ENCODE measurements around the gene SLC25A4.
A peak's percentile ranks its signal among the peaks of the same experiment; 100 is the strongest.
"Not testable (repeated sequence)": the region's sequence is repeated elsewhere in the genome, so short reads cannot be mapped to it uniquely, and the experiment has no call there.

The SLC25A4 gene

DNA sequence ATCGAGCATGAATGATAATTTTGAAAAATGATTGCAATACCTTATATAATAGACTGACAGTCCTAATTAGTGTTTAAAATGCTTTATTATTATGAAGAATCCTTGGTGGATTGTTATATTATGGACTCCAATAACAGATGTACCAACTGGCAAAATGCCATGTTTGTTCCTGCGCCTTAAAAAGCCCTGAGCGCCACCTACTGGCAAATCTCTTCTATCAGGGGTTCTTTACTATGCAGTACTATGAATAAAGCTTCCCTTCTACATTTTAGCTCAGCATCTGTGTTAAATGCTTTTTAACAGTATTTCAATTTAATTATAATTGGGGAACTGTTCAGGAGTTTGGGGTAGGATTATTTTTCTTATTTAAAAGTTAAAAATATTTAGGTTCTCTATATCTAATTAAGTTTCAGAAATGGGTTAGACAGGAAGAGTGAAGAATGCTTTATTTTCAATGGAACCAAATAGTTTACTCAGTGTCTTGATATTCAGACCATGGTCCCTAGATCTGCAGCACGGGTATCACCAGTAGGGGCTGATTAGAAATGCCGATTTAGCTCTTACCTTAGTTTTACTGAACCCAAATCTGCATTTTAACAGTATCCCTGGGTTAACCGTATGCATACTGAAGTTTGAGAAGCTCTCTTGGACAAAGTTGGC, 40.7 kb downstream of the SLC25A4 start:
- Mint-ChIP-seq H3K4me3 (no peak overlapping the region), H3K9me3 (no peaks in the 10 kb centered on the region), H3K27ac (no peak overlapping the region), H3K27me3 (no peaks in the 10 kb centered on the region), H3K36me3 (ENCODE audit: low read depth) (peaks cover 19% of the 10 kb centered on the region), H3K4me1 (peaks cover 22% of the 10 kb centered on the region)
- ATAC-seq (peak; percentile 57), DNase-seq (peak; percentile 73)

DNA sequence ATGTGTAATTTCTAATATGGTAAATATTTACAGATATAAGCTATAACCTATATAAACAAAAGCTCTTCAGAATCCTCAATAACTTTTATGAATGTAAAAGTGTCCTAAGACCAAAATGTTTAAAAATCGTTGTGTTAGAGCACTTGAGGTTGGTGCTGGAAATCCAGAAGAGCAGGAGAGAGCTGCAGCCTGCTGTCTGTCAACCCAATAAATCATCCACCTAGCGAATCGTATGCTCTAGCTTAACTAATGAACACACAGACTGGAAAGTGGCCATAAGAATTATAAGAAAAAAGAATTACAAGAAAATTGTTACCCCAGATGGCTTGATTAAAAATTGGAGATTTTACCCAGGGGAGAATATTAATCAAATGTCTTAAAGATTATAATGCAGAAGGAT, 43.7 kb downstream of the SLC25A4 start:
- no peak overlapping the region for H3K27ac Mint-ChIP-seq
- H3K27me3 Mint-ChIP-seq = no peaks in the 10 kb centered on the region
- DNase-seq (no peak), ATAC-seq (no peak)
- H3K4me1 Mint-ChIP-seq = peaks cover 25% of the 10 kb centered on the region
- H3K4me3 Mint-ChIP-seq = no peak overlapping the region
- peaks cover 23% of the 10 kb centered on the region for H3K36me3 Mint-ChIP-seq (ENCODE audit: low read depth)
- no peaks in the 10 kb centered on the region for H3K9me3 Mint-ChIP-seq

DNA sequence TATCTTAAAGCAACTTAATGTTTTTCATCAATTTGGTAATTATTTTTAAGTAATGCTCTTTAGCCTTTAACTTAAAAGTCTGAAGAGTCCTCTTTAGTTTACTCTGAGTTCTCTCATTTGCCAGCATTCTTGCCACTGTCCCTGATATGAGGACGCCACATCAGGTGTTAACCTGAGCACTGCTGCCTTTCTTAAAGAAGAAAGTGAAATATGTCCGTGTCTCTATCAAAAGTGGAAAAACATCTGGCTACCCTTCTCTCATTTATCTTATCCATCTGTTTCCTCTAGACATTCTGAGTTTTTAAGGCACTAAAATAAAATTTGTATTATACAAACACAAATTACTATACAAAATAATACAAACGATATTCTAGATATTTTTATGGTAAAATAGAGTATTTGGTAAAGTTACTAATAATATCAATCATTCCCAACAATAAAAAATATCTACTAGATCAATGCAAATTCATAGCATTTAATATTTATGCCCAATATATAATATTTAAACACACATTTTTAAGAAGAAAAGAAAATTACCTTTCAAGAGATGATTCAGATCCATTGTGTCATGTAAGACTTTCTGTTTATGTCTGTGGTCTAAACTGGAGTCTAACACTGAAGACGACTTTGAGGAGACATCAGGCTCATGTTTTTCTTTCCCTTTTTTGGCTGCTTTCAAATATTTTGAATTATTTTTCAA, 46.7 kb downstream of the SLC25A4 start:
- H3K4me1 Mint-ChIP-seq = peaks cover 32% of the 10 kb centered on the region
- no peaks in the 10 kb centered on the region for H3K9me3 Mint-ChIP-seq
- ATAC-seq (no peak), DNase-seq (no peak)
- no peaks in the 10 kb centered on the region for H3K27me3 Mint-ChIP-seq
- no peak overlapping the region for H3K4me3 Mint-ChIP-seq
- H3K27ac Mint-ChIP-seq = no peak overlapping the region
- peaks cover 20% of the 10 kb centered on the region for H3K36me3 Mint-ChIP-seq (ENCODE audit: low read depth)

- H3K27ac Mint-ChIP-seq = no peak overlapping the region
- H3K9me3 Mint-ChIP-seq = no peaks in the 10 kb centered on the region
- DNase-seq (no peak), ATAC-seq (no peak)
- H3K27me3 Mint-ChIP-seq = no peaks in the 10 kb centered on the region
- H3K4me3 Mint-ChIP-seq = no peak overlapping the region
- H3K36me3 Mint-ChIP-seq (ENCODE audit: low read depth) = peaks cover 25% of the 10 kb centered on the region
- H3K4me1 Mint-ChIP-seq = peaks cover 37% of the 10 kb centered on the region
Observed at GRCh38 chr4:185190306-185190856, 47.3 kb downstream of the SLC25A4 start.

- no peak for DNase-seq
- no peak overlapping the region for H3K27ac Mint-ChIP-seq
- no peak overlapping the region for H3K4me3 Mint-ChIP-seq
- peaks cover 27% of the 10 kb centered on the region for H3K36me3 Mint-ChIP-seq (ENCODE audit: low read depth)
- no peak for ATAC-seq
- H3K9me3 Mint-ChIP-seq = no peaks in the 10 kb centered on the region
- peaks cover 39% of the 10 kb centered on the region for H3K4me1 Mint-ChIP-seq
- no peaks in the 10 kb centered on the region for H3K27me3 Mint-ChIP-seq
Observed at GRCh38 chr4:185192059-185192458, 49.0 kb downstream of the SLC25A4 start.

- no peak overlapping the region for H3K4me3 Mint-ChIP-seq
Observed at GRCh38 chr4:185194924-185195888, 52.1 kb downstream of the SLC25A4 start.

DNA sequence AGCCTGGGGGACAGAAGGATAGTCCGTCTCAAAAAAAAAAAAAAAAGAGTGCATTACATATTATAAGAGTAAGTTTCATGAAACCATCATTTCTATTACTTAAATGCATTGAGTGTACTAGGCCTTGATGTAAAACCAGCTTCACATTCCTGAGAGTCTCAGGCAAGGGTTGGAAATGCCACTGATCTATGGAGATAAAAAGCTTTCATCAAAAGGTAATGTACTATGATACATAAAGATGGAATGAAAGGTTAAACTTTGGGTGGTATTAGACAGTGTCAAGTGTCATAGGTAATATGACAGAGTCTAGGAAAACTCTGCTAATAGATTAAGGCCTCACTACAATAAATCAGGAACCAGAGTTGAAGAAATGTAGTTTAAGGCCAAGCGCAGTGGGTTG, 53.4 kb downstream of the SLC25A4 start:
- DNase-seq = no peak
- Mint-ChIP-seq H3K9me3 (no peaks in the 10 kb centered on the region), H3K4me3 (no peak overlapping the region), H3K36me3 (ENCODE audit: low read depth) (peaks cover 24% of the 10 kb centered on the region), H3K27ac (no peak overlapping the region), H3K4me1 (peaks cover 27% of the 10 kb centered on the region), H3K27me3 (no peaks in the 10 kb centered on the region)
- ATAC-seq = peak; percentile 43

More at GRCh38 chr4:185194924-185195888, 52.1 kb downstream of the SLC25A4 start:
- Mint-ChIP-seq H3K36me3 (ENCODE audit: low read depth) (peaks cover 27% of the 10 kb centered on the region), H3K4me1 (peaks cover 36% of the 10 kb centered on the region), H3K27me3 (no peaks in the 10 kb centered on the region), H3K9me3 (no peaks in the 10 kb centered on the region), H3K27ac (no peak overlapping the region)
- ATAC-seq (no peak), DNase-seq (no peak)

DNA sequence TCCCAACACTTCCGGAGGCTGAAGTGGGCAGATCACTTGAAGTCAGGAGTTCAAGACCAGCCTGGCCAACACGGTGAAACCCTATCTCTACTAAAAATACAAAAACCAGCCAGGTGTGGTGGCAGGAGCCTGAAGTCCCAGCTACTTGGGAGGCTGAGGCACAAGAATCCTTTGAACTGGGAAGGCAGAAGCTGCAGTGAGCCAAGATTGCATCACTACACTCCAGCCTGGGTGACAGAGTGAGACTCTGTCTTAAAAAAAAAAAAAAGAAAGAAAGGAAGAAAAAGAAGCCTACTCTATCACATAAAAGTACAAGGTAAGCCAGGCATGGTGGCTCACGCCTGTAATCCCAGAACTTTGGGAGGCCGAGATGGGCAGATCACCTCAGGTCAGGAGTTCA, 55.1 kb downstream of the SLC25A4 start:
- not testable (repeated sequence) for H3K27me3 Mint-ChIP-seq, H3K9me3 Mint-ChIP-seq, DNase-seq, ATAC-seq, H3K4me3 Mint-ChIP-seq, H3K27ac Mint-ChIP-seq
- H3K4me1 Mint-ChIP-seq = peaks cover 34% of the 10 kb centered on the region
- H3K36me3 Mint-ChIP-seq (ENCODE audit: low read depth) = peaks cover 23% of the 10 kb centered on the region
